HG02623 (cell line): ENCODE data around the gene SLCO3A1.
"Not testable (repeated sequence)": the region's sequence is repeated elsewhere in the genome, so short reads cannot be mapped to it uniquely, and the experiment has no call there.

ENCODE experiments used
- ATAC-seq: cut with Tn5 transposase; IDR thresholded peaks from one replicate; pipeline ENCODE4 v1.9.1; 2021; ENCODE audit warnings: moderate library complexity; ENCODE audit not compliant: unreplicated experiment

Gene SLCO3A1

DNA sequence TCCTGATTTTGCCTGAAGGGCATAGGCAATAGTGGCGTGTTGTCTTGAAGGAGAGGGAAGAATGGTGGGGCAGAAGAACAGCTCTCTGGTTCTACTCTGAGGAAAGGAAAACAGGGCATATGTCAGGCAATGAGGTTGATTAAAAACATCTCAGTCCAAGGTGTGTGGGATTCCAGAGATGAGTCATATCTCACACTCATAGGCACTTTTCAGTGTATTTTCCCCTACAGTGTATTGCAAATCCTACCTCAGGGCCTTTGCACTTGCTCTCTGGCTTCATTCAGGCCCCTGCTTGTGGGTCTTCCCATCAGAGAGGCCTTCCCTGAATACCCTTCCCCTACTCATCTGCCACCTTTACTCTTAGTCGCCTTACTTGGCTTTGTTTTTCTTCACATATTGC is 107.8 kb downstream of the SLCO3A1 start:
- no peak for ATAC-seq

DNA sequence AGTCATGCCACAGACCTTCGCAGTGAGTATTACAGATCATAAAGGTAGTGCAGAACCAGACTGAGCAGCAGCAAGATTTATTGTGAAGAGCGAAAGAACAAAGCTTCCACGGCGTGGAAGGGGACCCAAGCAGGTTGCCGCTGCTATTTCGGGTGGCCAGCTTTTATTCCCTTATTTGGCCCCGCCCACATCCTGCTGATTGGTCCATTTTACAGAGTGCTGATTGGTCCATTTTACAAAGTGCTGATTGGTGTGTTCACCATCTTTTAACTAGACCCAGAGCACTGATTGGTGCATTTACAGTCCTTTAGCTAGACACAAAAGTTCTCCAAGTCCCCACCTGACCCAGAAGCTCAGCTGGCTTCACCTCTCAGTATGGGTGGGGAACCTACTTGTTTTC is 110.2 kb downstream of the SLCO3A1 start:
- not testable (repeated sequence) for ATAC-seq

DNA sequence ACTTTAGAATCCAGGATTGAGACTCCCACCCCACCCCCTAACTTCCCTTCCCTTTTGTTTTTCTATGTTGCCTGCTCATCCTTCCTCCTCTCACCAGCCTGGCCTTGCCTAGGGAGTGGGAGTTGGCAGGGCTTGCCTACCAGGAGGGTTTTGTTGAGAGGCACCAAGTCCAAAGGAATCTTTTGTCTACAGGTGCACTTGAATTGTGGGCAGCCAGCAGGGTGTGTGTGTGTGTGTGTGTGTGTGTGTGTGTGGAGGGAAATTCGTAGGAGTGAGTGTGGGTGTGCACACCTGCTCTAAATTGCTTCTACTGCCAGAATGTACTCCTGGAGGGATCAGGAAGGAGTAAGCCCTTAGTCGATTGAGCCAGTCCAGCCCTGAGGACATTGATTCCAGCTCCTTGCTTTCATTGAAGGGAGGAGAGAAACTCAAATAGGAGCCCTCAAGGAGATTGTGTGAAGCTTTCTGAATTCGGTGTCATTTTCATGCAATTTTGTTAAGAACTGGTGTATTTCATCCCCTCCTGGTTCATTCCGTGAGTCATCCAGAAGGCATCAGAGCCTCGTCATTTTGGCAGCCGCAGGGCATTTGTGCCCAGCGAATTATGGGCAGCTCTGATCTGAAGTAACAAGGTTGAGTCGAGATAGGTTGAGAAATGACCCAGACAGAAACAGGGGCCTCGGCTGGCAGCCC is 112.1 kb downstream of the SLCO3A1 start:
- no peak for ATAC-seq

DNA sequence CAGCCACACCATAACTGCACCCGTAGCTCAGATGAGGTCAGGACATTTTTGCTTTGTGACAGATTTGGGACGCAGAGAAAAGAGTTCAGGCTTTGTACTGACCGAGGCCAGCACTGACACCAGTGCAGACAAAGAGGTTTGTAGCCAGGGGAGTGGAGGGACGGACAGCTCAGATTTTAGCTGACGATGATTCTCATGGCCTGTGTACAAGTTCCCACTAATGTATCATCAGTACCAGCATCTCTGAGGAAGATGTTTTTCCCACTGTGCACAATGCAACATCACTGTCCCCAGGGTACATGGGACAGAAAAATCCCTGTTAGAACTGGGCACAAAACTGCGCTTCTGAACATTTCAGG is 112.7 kb downstream of the SLCO3A1 start:
- no peak for ATAC-seq

DNA sequence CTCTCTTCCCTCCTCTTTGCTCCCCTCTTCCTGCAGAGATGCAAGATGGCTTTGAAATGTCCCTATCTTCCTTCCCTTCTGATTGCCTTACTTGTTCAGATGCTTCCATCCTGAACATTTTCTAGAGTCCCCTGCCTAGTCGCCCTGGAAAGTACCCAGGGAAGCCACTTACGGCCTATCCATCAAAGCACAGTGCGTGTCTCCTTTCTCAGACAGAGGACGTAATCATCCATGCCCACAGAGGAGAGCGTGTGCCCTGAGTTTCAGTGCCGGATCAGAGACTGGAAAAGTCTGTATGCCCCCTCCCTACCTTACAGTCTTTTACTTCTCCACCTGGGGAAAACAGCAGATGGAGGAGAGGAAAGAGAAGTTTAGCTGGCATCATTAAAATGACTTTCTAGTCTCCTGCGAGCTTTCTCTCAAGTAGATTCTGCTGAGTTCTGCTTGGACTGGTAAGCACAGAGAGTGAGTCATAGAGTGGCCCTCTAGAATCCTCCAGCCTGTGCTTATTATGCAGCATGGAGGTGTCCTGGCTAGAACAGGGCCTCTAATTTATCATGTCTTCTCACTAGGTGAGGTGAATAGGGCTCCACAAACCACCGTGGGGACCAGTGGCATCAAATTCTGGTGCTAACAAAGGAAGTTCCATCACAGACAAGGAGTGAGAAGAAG is 114.6 kb downstream of the SLCO3A1 start:
- ATAC-seq = no peak

DNA sequence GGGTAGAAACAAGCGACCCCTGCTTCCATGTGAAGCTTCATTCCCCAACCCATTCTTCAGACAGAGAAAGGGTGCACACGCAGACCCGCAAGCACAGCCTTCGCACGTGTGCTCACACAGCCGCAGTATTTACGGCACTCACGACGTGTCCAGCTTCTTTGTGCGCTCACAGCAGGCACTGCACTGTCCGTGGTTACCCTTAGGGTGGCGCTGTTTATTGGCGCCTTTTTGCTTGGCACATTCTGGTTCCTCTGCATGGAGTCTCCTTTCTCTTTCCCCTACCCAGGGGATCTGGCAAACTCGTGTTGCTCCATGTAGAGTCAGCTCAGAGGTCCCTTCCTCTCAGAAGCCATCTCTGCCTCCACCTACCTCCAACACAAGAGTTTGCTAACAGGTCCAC is 115.1 kb downstream of the SLCO3A1 start:
- ATAC-seq = no peak

DNA sequence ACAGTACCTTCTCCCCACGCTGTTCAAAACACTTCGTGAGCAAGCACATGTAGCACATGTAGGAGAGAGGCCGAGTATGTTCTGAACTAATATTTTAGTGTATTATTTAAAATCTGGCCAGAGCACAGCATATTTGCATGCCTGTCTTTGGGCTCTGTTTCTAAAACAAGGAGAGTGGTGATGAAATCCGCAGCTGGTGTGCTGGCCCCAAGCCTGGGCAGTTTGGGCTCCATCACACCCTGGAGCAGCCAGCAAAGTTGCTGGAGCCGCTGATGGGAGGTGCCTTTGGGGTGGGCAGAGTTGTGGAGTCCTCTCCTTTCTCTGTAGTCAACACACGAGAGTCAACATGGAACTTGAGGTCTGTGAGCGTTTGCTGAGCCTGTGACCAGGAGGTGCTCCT is 116.6 kb downstream of the SLCO3A1 start:
- no peak for ATAC-seq

DNA sequence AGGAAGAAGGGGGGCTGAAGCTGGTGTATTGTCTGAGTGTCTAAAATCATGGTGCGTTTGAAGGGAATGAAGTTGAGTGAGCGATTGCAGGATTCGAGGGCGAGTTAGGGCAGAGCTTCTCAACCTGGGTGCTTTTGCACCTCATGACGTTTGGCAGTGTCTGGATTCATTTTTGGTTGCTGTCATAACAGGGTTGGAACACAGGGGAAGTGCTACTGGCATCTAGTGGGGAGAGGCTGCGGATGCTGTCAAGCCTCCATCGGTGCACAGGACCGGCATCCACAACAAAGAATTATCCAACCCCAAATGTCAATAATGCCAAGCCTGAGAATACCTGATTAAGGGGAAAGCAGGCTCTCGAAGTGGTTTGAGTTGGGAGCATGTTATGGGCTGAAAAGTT is 120.0 kb downstream of the SLCO3A1 start:
- no peak for ATAC-seq

DNA sequence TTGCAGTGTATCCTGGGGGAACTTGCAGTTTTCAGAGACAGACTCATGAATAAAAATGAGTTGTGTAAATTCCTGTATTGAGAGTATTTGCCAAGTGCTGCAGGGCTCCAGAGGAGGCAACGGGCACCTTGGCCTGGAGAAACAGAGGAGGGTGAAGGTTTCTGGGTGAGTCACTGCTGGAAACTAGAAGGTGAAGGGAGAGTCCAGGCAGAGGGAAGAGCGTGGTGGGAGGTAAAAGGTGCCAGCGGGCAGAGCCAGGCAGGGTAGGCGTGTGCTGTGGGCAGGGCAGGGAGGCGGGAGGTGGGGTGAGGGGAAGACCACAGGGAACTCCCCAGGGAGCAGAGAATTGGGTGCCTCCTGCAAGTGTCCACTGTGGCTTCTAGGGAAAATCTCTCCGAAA is 120.8 kb downstream of the SLCO3A1 start:
- no peak for ATAC-seq

DNA sequence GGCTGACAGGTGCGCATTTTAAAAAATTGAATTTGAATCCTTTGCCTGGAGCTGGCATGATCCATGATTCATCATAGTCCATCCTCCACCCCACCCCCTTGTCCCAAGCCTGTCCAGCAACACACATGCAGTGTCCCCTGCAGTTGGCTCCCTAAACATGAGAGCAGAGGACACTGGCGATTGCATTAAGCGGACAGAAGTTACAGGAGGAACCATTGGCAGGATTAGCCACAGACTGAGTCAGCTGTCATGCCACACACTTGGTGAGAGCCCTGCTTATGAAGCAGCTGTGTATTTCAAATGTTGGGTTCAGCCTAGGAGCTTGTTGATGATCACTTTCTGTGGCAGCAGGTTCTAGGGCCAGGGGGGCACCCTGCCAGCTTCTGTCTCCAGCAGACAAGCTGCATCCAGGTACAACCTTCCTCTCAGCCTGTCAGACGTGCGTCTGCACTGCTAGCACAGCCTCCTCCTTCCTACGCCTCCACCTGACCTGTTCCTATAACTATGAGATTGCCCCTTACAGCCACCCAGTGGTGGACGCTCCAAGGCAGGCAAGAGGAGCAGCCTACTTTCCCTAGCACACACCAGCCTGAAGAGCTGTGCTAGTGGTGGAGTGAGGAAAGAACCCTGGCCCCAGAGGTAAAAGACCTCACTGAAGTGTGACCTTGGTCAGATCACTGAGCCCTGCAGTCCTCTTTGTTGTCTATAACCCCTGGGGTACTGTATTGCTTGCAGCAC is 121.9 kb downstream of the SLCO3A1 start:
- no peak for ATAC-seq

DNA sequence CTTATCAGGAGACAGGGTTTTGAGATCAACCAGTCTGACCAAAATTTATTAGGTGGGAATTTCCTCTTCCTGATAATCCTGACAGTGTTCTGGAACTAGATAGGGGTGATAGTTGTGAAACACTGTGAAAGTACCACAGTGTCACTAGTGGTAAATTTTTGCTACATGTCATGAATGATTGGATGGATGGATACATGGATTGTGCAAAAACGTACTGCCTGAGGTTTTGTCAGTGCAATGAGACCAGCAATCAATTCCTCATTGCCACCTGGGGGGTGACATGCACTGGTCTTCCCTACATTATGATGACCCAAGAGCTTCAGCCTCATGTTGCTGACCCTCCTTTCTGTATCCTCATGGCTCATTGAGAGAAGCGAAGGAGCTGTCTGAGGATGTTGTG is 123.5 kb downstream of the SLCO3A1 start:
- no peak for ATAC-seq

DNA sequence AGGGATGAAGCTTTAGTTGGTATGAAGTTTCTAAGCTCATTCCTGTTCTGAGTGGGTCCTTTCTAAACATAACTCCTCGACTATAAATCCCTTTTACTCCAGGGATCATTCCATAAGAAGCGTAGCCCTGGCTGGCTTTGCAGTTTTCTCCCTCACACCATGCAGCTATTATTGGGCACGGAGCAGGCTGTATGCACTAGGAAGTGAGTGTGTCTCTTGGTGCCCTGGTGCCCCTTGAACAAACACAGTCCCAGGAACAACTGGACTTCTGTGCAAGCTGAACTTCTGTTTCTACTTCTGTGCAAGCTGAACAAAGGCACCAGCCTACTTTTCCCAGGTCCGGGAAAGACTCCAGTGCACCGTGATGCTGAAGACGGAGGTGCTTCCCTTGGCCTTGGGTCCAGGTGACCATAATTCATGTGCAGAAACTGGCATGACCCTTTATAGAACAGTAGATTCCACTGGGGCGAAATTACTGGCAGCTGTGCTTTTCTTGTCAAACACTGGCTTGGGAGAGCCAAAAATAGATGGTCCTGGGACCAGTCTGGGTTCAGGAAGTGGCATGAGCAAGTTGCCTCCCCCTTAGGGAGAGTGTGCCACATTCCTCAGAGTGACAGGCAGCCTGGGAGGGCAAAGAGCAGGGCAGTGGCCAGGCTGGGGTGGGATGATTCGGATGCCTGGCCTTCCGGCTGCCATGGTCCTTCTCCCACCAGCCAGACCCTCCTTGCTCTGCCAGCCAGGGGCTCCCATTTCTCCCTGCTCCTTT is 127.2 kb downstream of the SLCO3A1 start:
- ATAC-seq = no peak

DNA sequence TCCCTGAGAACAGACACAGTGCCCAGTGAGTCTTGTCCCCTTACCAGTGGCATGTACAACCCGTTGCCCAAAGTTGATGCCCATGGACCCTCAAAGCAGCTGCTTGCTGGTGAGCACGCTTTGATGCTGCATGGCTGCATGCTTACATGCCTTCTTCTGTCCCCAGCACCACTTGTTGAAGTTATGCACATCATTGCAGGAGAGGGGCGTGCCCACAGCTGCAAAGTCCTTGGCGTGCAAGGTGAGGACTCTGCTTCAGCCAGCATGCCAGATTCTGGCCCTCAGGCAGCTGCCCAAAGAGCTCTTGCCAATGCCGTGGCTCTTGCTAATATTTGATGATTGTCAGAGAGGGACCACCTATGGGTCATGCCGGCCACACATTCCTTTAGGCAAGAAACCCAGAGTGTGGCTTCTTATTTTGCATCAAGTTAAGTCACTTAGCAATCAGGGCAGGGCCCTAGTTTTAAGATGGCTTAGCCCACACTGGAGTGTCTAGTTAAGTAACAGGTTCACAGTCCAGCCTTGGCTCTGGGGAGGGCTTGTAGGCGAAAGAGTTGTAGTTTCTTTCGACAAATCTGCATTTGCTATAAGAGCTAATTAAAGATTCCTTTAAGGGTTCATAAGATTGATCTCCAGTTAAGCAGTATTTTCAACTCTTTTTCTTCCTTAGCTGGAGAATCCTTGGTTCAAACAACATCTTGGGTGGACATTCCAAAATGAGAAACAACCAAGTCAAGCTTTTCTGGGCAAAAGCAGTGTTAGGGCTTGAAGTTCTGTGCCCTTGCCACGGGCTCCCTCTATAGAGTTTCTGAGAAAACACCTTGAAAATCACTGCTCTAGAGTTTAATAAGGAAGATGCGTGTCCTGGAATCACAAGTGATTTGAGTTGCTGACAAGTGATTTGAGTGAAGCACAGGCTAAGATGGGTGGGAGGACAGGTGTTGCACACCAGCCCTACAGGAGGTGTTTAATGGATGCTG is 128.6 kb downstream of the SLCO3A1 start:
- ATAC-seq = no peak

DNA sequence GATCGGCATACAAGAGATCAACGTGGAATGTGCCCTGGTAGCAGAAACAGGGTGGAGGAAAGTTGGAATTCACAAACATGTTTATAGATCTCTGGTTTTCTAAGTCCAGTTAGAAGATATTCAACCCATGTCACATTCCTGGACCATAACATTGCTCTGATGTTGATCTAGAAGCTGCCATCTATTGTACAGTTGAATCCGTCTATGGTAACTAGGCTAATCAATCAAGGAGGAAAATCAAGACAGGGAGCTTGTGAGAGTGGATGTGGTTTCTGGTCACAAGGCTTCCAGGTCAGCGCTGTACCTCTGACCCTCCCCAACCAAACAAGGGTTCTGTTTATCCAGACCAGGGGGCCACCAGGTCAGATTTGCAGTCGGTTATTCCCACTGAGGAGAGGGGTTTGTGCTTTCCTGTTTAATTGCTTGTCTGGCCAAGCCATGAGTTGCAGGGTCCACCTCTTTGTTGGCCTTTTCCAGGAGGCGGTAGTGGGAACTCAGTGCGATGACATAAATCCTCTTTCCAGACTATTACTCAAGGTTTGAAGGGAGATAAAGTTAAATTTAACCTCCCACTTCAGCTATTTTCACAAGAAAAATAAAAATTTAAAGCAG is 130.3 kb downstream of the SLCO3A1 start:
- ATAC-seq = no peak

DNA sequence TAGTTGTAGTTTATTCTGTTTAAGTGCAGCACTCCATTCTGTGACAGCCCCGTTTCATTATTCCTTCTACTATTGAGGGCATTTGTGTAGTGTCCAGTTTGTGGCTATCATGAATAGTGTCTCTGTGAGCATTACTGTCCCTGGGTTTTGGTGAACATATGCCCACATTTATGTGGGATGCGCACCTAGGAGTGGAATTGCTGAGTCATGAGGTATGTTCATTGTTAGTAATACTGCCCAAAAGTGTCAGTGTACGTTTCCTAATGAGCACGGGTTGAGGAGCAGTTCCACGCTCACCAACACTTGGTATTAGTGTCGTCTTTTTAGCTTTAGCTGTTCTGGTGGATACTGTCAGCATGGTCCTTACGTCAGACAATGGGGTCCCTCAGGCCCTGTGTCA is 131.8 kb downstream of the SLCO3A1 start:
- no peak for ATAC-seq

DNA sequence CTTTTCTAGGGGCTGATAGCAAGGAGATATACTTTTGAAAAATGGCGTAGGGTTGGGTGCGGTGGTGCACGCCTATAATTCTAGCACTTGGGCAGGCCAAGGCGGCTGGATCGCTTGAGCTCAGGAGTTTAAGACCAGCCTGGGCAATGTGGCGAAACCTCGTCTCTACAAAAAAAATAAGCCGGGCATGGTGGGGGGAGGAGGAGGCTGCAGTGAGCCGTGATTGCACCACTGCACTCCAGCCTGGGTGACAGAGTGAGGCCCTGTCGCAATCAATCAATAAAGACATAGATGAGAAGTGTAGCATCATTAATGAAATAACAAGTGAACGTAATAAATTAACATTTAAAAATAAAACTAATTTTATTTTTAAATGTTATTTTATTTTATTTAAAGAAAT is 134.6 kb downstream of the SLCO3A1 start:
- no peak for ATAC-seq

DNA sequence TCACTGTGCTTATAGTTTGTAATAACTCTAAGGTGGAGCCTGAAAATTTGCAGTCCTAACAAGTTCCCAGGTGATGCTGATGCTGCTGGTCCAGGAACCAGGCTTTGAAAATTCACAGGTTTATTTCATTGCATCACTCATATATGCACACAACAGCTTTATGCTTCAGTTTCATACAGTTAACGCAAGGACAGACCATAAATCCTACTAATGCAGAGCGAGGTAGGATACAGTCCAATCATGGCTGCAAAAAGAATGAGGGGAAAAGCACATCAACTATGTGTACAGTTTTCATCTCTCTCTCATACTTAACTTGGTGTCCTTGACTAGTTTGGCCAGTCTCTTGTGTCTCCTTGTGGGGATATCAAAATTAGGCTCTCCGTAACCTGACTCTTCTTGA is 135.1 kb downstream of the SLCO3A1 start:
- ATAC-seq = no peak

DNA sequence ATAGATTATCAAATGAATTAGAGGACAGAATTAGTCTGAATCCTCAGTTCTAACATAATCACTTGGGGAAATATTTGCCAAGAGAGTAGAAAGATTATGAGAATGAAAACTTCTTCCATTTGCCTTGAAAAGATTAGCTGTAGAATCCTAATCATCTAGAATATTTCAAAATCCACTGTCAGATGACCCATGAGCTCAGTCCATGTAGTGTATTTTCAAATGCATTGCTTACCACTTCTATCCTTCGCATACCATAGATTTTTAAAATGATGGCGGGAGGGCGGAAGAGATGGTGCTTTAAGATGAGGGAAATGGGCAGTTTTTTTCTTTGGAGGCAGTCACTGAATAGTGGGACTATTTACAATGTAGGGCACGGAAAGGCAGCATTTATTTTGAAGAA is 136.3 kb downstream of the SLCO3A1 start:
- ATAC-seq = no peak

DNA sequence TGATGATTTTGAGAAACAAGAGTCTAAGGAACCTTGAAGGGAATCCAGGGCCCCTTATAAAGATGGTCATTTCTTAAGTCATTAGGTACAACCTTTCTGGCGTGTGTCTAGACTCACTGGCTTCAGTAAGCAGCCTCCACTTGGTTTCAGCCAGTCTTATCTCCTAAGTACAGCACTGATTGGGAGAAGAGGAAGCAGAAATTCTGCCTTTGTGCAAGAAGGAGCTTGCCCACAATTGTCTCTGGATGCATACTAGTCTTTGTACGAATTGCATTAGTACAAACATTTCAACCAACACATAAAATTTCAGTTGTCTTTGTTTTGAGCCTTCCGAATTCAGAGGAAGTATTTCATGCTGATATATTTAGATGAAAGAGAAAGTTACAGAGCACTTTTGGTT is 139.4 kb downstream of the SLCO3A1 start:
- ATAC-seq = no peak

DNA sequence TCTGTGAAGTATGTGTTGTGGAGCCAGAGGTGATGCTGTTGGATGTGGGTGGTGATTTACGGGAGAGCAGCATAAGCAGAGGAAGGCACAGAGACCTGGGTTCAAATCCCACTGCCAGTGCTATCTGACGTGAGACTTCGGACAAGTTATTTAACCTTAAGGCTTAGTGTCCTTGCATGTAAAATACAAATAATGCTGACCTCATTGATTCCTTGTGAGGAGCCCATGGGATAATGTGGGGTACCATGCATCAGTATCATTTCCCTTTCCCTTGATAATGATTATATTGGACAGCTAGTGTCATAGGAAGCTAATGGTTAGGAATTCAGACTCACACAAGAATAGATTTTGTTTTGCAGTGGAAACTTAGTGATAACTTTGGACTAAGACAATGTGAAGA is 141.6 kb downstream of the SLCO3A1 start:
- no peak for ATAC-seq
